H9 (cell line): ENCODE data around the gene HIPK4. TPM values are rescaled to one million over a fixed set of nuclear protein-coding genes. Genes with fewer than 3 reads are reported as not detected.

Experiments used
- DNase-seq: peaks from one replicate; pipeline ENCODE4 v3.0.0-alpha.2; 2017
- H2AFZ ChIP-seq: one replicate; pipeline ENCODE4 v1.6.1; 2013; ENCODE audit warnings: mild to moderate bottlenecking, low read length, control low read depth, moderate library complexity
- H2AK5ac ChIP-seq: 2 replicates; pipeline ENCODE4 v1.6.1; 2013; ENCODE audit warnings: low read length, control low read depth, mixed read lengths; ENCODE audit not compliant: insufficient read length
- H2BK120ac ChIP-seq: one replicate; pipeline ENCODE4 v1.6.1; 2013; ENCODE audit warnings: low read depth, mild to moderate bottlenecking, low read length, control low read depth, inconsistent platforms; ENCODE audit not compliant: poor library complexity, severe bottlenecking
- H2BK12ac ChIP-seq: 2 replicates; pipeline ENCODE4 v1.6.1; 2013; ENCODE audit warnings: low read length, control low read depth, mixed read lengths, low read depth; ENCODE audit not compliant: insufficient read length
- H2BK15ac ChIP-seq: 2 replicates; pipeline ENCODE4 v1.6.1; 2013; ENCODE audit warnings: low read depth, low read length, control low read depth
- H2BK20ac ChIP-seq: one replicate; pipeline ENCODE4 v1.6.1; 2013; ENCODE audit warnings: low read depth, mild to moderate bottlenecking, low read length, control low read depth, inconsistent platforms; ENCODE audit not compliant: poor library complexity, severe bottlenecking
- H2BK5ac ChIP-seq: 2 replicates; pipeline ENCODE4 v1.6.1; 2013; ENCODE audit warnings: low read length, control low read depth, mixed read lengths; ENCODE audit not compliant: insufficient read length
- H3K14ac ChIP-seq: 2 replicates; pipeline ENCODE4 v1.6.1; 2013; ENCODE audit warnings: low read length, control low read depth; ENCODE audit not compliant: insufficient read depth
- H3K18ac ChIP-seq: 2 replicates; pipeline ENCODE4 v1.6.1; 2013; ENCODE audit warnings: low read depth, mild to moderate bottlenecking, mixed read lengths, low read length, control low read depth; ENCODE audit not compliant: insufficient read length
- H3K23ac ChIP-seq: 2 replicates; pipeline ENCODE4 v1.6.1; 2013; ENCODE audit warnings: low read length, control low read depth, mixed read lengths, low read depth; ENCODE audit not compliant: insufficient read length
- H3K23me2 ChIP-seq: 2 replicates; pipeline ENCODE4 v1.6.1; 2013; ENCODE audit warnings: low read depth, mild to moderate bottlenecking, mixed read lengths, low read length, control low read depth; ENCODE audit not compliant: insufficient read length, poor library complexity, severe bottlenecking
- H3K27ac ChIP-seq: 2 replicates; pipeline ENCODE4 v1.5.1; 2013; ENCODE audit warnings: low read length, control low read depth, mixed read lengths, low read depth; ENCODE audit not compliant: insufficient read length
- H3K27me3 ChIP-seq: 2 replicates; pipeline ENCODE4 v1.6.1; 2013; ENCODE audit warnings: low read length, control low read depth, inconsistent platforms; ENCODE audit not compliant: insufficient read depth
- H3K4ac ChIP-seq: 2 replicates; pipeline ENCODE4 v1.6.1; 2013; ENCODE audit warnings: low read depth, mild to moderate bottlenecking, control low read depth, inconsistent platforms, low read length, moderate library complexity
- H3K4me1 ChIP-seq: 2 replicates; pipeline ENCODE4 v1.6.1; 2013; ENCODE audit warnings: low read length, control low read depth, inconsistent platforms; ENCODE audit not compliant: insufficient read depth
- H3K4me2 ChIP-seq: 2 replicates; pipeline ENCODE4 v1.6.1; 2013; ENCODE audit warnings: low read length, control low read depth, mixed read lengths; ENCODE audit not compliant: insufficient read length, insufficient read depth
- H3K56ac ChIP-seq: 2 replicates; pipeline ENCODE4 v1.6.1; 2013; ENCODE audit warnings: low read depth, mild to moderate bottlenecking, mixed read lengths, low read length, control low read depth; ENCODE audit not compliant: insufficient read length
- H3K79me1 ChIP-seq: 2 replicates; pipeline ENCODE4 v1.6.1; 2013; ENCODE audit warnings: low read depth, mild to moderate bottlenecking, moderate library complexity, low read length, control low read depth, inconsistent platforms; ENCODE audit not compliant: insufficient read depth, poor library complexity, severe bottlenecking
- H3K79me2 ChIP-seq: 2 replicates; pipeline ENCODE4 v1.6.1; 2013; ENCODE audit warnings: low read length, control low read depth, inconsistent platforms; ENCODE audit not compliant: insufficient read depth
- H3K9ac ChIP-seq: 2 replicates; pipeline ENCODE4 v1.6.1; 2013; ENCODE audit warnings: low read length, control low read depth, mixed read lengths; ENCODE audit not compliant: insufficient read length; ENCODE audit errors: extremely low read depth
- H3K9me3 ChIP-seq: one replicate; pipeline ENCODE4 v1.6.1; 2013; ENCODE audit warnings: low read depth, low read length, inconsistent platforms; ENCODE audit not compliant: control insufficient read depth
- H3T11ph ChIP-seq: one replicate; pipeline ENCODE4 v1.6.1; 2013; ENCODE audit warnings: mild to moderate bottlenecking, low read length, control low read depth, inconsistent platforms
- H4K20me1 ChIP-seq: one replicate; pipeline ENCODE4 v1.6.1; 2013; ENCODE audit not compliant: control insufficient read depth, insufficient read length, insufficient read depth
- H4K5ac ChIP-seq: 2 replicates; pipeline ENCODE4 v1.6.1; 2013; ENCODE audit warnings: low read depth, mild to moderate bottlenecking, mixed read lengths, low read length, control low read depth; ENCODE audit not compliant: insufficient read length
- H4K8ac ChIP-seq: replicated peaks from 2 replicates; pipeline ENCODE4 v1.6.1; 2013; ENCODE audit warnings: low read length, control low read depth, mixed read lengths, low read depth; ENCODE audit not compliant: insufficient read length
- H4K91ac ChIP-seq: 2 replicates; pipeline ENCODE4 v1.6.1; 2013; ENCODE audit warnings: low read depth, mild to moderate bottlenecking, moderate library complexity, mixed read lengths, low read length, control low read depth; ENCODE audit not compliant: insufficient read length
- H3K27ac Mint-ChIP-seq, 3 experiments: 2 replicates in 2 of 3; 3 replicates in 1 of 3; pipeline ENCODE4 v1.8.0; 2020 to 2021; ENCODE audit warnings: mixed read lengths in 3 of 3, mild to moderate bottlenecking in 1 of 3, moderate library complexity in 1 of 3
- H3K27me3 Mint-ChIP-seq: 2 replicates; pipeline ENCODE4 v1.8.0; 2021; ENCODE audit warnings: low read depth, mild to moderate bottlenecking, moderate library complexity, mixed read lengths
- H3K36me3 Mint-ChIP-seq, 3 experiments: 2 replicates in 2 of 3; 3 replicates in 1 of 3; pipeline ENCODE4 v1.8.0; 2020 to 2021; ENCODE audit warnings: low read depth in 3 of 3, mixed read lengths in 3 of 3; ENCODE audit not compliant: insufficient read depth in 1 of 3
- H3K4me1 Mint-ChIP-seq, 2 experiments: 2 replicates each; pipeline ENCODE4 v1.8.0; 2020; ENCODE audit warnings: mixed read lengths in 2 of 2
- H3K4me3 Mint-ChIP-seq, 2 experiments: 2 replicates in 1 of 2; 3 replicates in 1 of 2; pipeline ENCODE4 v1.8.0; 2020 to 2021; ENCODE audit warnings: mild to moderate bottlenecking in 2 of 2, mixed read lengths in 2 of 2, moderate library complexity in 1 of 2
- H3K9me3 Mint-ChIP-seq, 2 experiments: 2 replicates in 1 of 2; 3 replicates in 1 of 2; pipeline ENCODE4 v1.8.0; 2020; ENCODE audit warnings: mild to moderate bottlenecking in 2 of 2, mixed read lengths in 2 of 2, moderate library complexity in 1 of 2
- CTCF ChIP-seq: fragments of 200-600 bp; sonication (generic); conservative IDR thresholded peaks from 3 replicates; pipeline ENCODE4 v1.8.0; 2021; ENCODE audit warnings: antibody characterized with exemption, mild to moderate bottlenecking
- WGBS: extraction: QIAGEN DNeasy Blood & Tissue Kit; methylation state at CpG from one replicate; pipeline ENCODE4 v1.1.7; 2013; ENCODE audit warnings: missing lambda C conversion rate, low lambda C conversion rate, mixed read lengths; ENCODE audit not compliant: insufficient read length; ENCODE audit errors: extremely low coverage; 5-methylcytosine and 5-hydroxymethylcytosine counted together
- total RNA-seq: library from RNA; stranded (reverse); gene quantifications from 2 replicates; pipeline ENCODE4 v1.2.1, GENCODE V29; 2021

The HIPK4 gene
- total RNA-seq, 1 experiment from 2014 or later: 0.15 TPM

- H3K36me3 Mint-ChIP-seq: no peaks in the 10 kb centered on the region; a peak in 1 of 7 replicates
- Histone ChIP-seq H2BK15ac (no peak overlapping the region), H2AK5ac (no peak overlapping the region), H3K23me2 (peaks cover 7% of the 10 kb centered on the region), H3K9ac (no peak overlapping the region), H3K4ac (no peak overlapping the region), H4K8ac (no peak overlapping the region), H4K20me1 (no peaks in the 10 kb centered on the region), H3K27ac (no peak overlapping the region), H2BK5ac (no peak overlapping the region), H3K14ac (no peak overlapping the region), H3K4me2 (no peak overlapping the region), H4K91ac (no peak overlapping the region), H3K4me1 (no peaks in the 10 kb centered on the region), H3T11ph (no peak overlapping the region), H2BK120ac (no peak overlapping the region), H3K18ac (no peak overlapping the region), H2BK12ac (no peak overlapping the region), H3K23ac (no peak overlapping the region), H3K27me3 (no peaks in the 10 kb centered on the region; the same call in 1 of the 2 replicates), H3K9me3 (no peaks in the 10 kb centered on the region), H2BK20ac (no peak overlapping the region), H2AFZ (no peak overlapping the region), H3K79me1 (no peaks in the 10 kb centered on the region), H3K79me2 (no peaks in the 10 kb centered on the region), H3K56ac (no peak overlapping the region), H4K5ac (no peak overlapping the region)
- peaks cover 18% of the 10 kb centered on the region for H3K27me3 Mint-ChIP-seq
- H3K4me1 Mint-ChIP-seq: peaks cover 15 to 24% of the 10 kb centered on the region in 2 experiments
- DNase-seq: no peak
- no peak for TF ChIP-seq CTCF
- no peak overlapping the region for H3K4me3 Mint-ChIP-seq
- no peaks in the 10 kb centered on the region for H3K9me3 Mint-ChIP-seq
- H3K27ac Mint-ChIP-seq: no peak overlapping the region
- WGBS: no CpG with 5 or more reads among the region's 13 CpGs
Measured at GRCh38 chr19:40394816-40395210, 4.8 kb upstream of the HIPK4 start.
